GM12875 (cell line): ENCODE data around the gene LLGL2.
A peak's percentile ranks its signal among the peaks of the same experiment; 100 is the strongest.

Experiments
- H3K4me3 ChIP-seq: one replicate; pipeline ENCODE4 v1.5.1; 2011; ENCODE audit warnings: low read depth, low read length, control low read depth
- TF ChIP-seq, protein P1 (sequence below): IDR thresholded peaks from 2 replicates; pipeline ENCODE4 v1.5.1; 2011; ENCODE audit warnings: low read depth, mild to moderate bottlenecking, control low read depth, inconsistent platforms, low read length, moderate library complexity, borderline replicate concordance; ENCODE audit not compliant: insufficient read depth

The LLGL2 gene

DNA sequence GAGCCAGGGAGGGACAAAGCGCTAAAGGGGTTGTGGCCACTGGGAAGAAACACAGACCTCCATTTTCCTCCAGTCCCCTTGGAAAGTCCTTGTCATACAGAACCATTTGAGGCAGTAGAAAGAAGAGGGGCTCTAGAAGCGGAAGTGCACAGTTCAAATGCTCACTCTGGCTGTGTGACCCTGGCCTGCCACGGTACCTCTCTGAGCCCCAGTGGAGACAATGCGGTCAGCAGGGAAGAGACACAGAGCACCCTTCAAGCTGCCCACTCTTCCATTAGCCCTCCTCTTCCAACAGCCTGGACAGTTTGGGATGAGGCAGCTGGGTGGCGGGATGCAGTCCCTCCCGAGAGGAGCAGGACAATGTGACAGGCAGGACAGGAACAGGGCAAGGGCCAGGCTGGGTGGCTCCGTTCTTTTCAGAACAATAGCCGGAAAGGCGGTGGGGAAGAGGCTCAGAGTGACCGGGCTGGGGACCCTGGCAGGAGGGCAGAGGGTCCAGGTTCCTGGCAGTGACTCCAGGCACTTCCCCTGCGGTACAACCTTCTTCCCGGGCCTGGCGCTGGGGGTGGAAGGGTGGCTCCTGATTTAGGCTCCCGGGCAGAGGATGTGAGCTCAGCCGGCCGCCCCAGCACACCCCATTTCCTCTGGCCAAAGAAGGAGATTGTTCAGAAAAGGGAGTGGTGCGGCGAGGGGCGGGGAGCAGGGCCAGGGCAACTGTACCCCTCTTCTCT lies 15.8 kb upstream of the LLGL2 start:
- TF ChIP-seq, protein P1, sequence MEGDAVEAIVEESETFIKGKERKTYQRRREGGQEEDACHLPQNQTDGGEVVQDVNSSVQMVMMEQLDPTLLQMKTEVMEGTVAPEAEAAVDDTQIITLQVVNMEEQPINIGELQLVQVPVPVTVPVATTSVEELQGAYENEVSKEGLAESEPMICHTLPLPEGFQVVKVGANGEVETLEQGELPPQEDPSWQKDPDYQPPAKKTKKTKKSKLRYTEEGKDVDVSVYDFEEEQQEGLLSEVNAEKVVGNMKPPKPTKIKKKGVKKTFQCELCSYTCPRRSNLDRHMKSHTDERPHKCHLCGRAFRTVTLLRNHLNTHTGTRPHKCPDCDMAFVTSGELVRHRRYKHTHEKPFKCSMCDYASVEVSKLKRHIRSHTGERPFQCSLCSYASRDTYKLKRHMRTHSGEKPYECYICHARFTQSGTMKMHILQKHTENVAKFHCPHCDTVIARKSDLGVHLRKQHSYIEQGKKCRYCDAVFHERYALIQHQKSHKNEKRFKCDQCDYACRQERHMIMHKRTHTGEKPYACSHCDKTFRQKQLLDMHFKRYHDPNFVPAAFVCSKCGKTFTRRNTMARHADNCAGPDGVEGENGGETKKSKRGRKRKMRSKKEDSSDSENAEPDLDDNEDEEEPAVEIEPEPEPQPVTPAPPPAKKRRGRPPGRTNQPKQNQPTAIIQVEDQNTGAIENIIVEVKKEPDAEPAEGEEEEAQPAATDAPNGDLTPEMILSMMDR, result no peak
- no peak overlapping the region for H3K4me3 ChIP-seq

DNA sequence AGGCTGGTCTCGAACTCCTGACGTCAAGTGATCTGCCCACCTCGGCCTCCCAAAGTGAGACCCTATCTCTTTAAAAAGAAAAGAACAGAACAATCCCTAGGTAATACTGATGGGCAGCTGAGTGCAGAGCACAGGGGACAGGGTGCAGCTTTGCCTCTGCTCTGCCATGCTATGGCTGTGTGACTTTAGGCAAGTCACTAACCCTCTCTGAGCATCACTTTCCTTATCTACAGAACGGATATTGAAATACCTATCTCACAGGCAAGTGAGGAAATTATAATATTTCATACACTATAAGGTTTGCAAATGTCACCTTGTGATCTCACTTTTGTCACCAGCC lies 14.3 kb upstream of the LLGL2 start:
- TF ChIP-seq, protein P1, result no peak
- H3K4me3 ChIP-seq, result no peak overlapping the region

DNA sequence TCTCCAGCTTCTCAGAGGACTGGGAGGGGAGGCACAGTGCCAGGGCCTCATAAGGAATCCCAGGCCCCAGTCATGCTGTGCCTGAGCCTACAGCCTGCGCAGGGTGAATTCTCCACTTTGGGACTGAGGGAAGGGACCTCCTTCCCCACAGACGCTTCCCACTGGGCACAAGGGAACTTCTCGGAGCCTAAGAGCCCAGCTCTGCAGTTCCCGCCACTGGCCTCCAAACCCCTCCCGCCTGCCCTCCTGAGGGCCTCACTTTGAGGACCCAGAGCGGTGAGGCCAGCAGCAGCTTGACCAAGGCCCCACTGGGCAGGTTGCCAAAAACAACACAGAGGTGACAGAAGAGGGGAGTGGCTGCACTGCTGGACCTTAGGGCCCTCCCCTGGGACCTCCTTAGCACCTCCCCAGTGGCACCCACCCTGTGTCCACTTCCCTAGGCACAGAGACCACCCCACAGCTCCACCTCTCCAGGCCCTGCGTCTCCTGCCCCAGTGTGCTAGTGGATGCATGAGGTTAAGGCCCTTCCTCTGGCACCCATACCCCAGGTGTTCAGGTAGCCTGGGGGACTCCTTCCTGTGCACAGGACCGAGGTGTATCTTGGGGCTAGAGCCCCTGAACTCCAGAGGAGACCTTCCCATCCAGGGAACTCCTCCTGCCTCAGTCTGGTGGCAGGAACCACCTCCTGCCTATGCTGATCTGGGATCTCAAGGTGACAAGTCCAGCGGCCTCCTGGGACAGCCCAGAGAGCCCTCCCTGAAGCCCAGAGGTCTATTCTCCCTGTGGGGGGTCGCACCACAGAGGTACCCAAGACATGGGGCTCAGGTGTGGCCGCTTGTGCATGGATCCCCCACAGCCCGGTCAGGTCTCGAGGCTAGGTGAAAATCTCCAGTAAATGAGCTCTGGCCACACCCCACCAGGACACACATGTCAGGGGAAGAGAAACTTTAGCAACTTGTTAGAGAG lies 13.6 kb upstream of the LLGL2 start:
- TF ChIP-seq, protein P1, result no peak
- no peak overlapping the region for H3K4me3 ChIP-seq

- H3K4me3 ChIP-seq, result no peak overlapping the region
- TF ChIP-seq, protein P1, result no peak
Measured at GRCh38 chr17:75512926-75513640, 12.4 kb upstream of the LLGL2 start.

GRCh38 chr17:75513641-75514000 lies 11.9 kb upstream of the LLGL2 start:
- H3K4me3 ChIP-seq, result no peak overlapping the region
- TF ChIP-seq, protein P1, result no peak

GRCh38 chr17:75514299-75514918 lies 11.1 kb upstream of the LLGL2 start:
- TF ChIP-seq, protein P1, result no peak
- H3K4me3 ChIP-seq, result peak overlapping the region; percentile 49
